ENCODE data around the gene INTS6L.

INTS6L gene

GRCh38 chrX:135520553-135521404 lies at the start of gene INTS6L:
INTS6L (plus strand) TSS chrX:135520660; CDS start chrX:135520993, 333 bp downstream.
- DNase-seq = peak; percentile 37

- no peak for DNase-seq
Observed at GRCh38 chrX:135476378-135476777, 44.1 kb upstream of the INTS6L start.

GRCh38 chrX:135477576-135477975 lies 42.9 kb upstream of the INTS6L start:
- peak; percentile 0 for DNase-seq

GRCh38 chrX:135480076-135480475 lies 40.4 kb upstream of the INTS6L start:
- no peak for DNase-seq

- DNase-seq = no peak
Observed at GRCh38 chrX:135481696-135482179, 38.7 kb upstream of the INTS6L start.

- no peak for DNase-seq
Observed at GRCh38 chrX:135484641-135485289, 35.7 kb upstream of the INTS6L start.

GRCh38 chrX:135489542-135489941 lies 30.9 kb upstream of the INTS6L start:
- DNase-seq = no peak

GRCh38 chrX:135490979-135491514 lies 29.4 kb upstream of the INTS6L start:
- DNase-seq = no peak

GRCh38 chrX:135494453-135494852 lies 26.0 kb upstream of the INTS6L start:
- DNase-seq = no peak

GRCh38 chrX:135497736-135498135 lies 22.7 kb upstream of the INTS6L start:
- no peak for DNase-seq

GRCh38 chrX:135498236-135498635 lies 22.2 kb upstream of the INTS6L start:
- DNase-seq = no peak

- no peak for DNase-seq
Observed at GRCh38 chrX:135505351-135505750, 15.1 kb upstream of the INTS6L start.

- no peak for DNase-seq
Observed at GRCh38 chrX:135509885-135510284, 10.6 kb upstream of the INTS6L start.

- DNase-seq = no peak
Observed at GRCh38 chrX:135512508-135513129, 7.8 kb upstream of the INTS6L start.

- DNase-seq = no peak
Observed at GRCh38 chrX:135513130-135513515, 7.3 kb upstream of the INTS6L start.

GRCh38 chrX:135516376-135516775 lies 4.1 kb upstream of the INTS6L start:
- no peak for DNase-seq

GRCh38 chrX:135518161-135518560 lies 2.3 kb upstream of the INTS6L start:
- DNase-seq = no peak

GRCh38 chrX:135520022-135520552 lies 373 bp upstream of the INTS6L start:
- no peak for DNase-seq

- peak; percentile 36 for DNase-seq
Observed at GRCh38 chrX:135521405-135522131, 1.1 kb downstream of the INTS6L start.

GRCh38 chrX:135522132-135522530 lies 1.7 kb downstream of the INTS6L start:
- no peak for DNase-seq

GRCh38 chrX:135522878-135523693 lies 2.6 kb downstream of the INTS6L start:
- DNase-seq = no peak

Data from GOT3 (cell line).